Stimulated activated naive CD4-positive, alpha-beta T cell (primary cell): ENCODE data around the gene ITGBL1.

Source experiments
- DNase-seq, 6 experiments: peaks; one replicate each; lab custom pipeline; 2025; lab: John Stamatoyannopoulos, UW

The ITGBL1 gene

GRCh38 chr13:101697745-101698144 is 245.3 kb downstream of the ITGBL1 start:
- no peak for DNase-seq

GRCh38 chr13:101698400-101698799 is 245.9 kb downstream of the ITGBL1 start:
- DNase-seq: no peak

- no peak for DNase-seq
Measured at GRCh38 chr13:101700598-101700997, 248.1 kb downstream of the ITGBL1 start.

GRCh38 chr13:101703081-101703480 is 250.6 kb downstream of the ITGBL1 start:
- no peak for DNase-seq

- no peak for DNase-seq
Measured at GRCh38 chr13:101703838-101704237, 251.4 kb downstream of the ITGBL1 start.

- peak in 2 of 6 experiments; percentile 1 to 3 for DNase-seq
Measured at GRCh38 chr13:101706651-101707050, 254.2 kb downstream of the ITGBL1 start.

- no peak for DNase-seq
Measured at GRCh38 chr13:101707659-101708058, 255.2 kb downstream of the ITGBL1 start.

- no peak for DNase-seq
Measured at GRCh38 chr13:101708115-101708514, 255.6 kb downstream of the ITGBL1 start.

GRCh38 chr13:101709952-101710351 is 257.5 kb downstream of the ITGBL1 start:
- no peak for DNase-seq

GRCh38 chr13:101711307-101712025 is 259.0 kb downstream of the ITGBL1 start:
- DNase-seq: no peak

GRCh38 chr13:101712026-101712348 is 259.5 kb downstream of the ITGBL1 start:
- DNase-seq: no peak

GRCh38 chr13:101714195-101714594 is 261.7 kb downstream of the ITGBL1 start:
- DNase-seq: no peak

GRCh38 chr13:101717353-101717752 is 264.9 kb downstream of the ITGBL1 start:
- no peak for DNase-seq

GRCh38 chr13:101718496-101718895 is 266.0 kb downstream of the ITGBL1 start:
- no peak for DNase-seq

GRCh38 chr13:101726681-101727080 is 274.2 kb downstream of the ITGBL1 start:
- DNase-seq: no peak

- DNase-seq: no peak
Measured at GRCh38 chr13:101727118-101727517, 274.6 kb downstream of the ITGBL1 start.

GRCh38 chr13:101728021-101728420 is 275.5 kb downstream of the ITGBL1 start:
- DNase-seq: no peak

- no peak for DNase-seq
Measured at GRCh38 chr13:101728615-101729014, 276.1 kb downstream of the ITGBL1 start.

GRCh38 chr13:101730420-101731000 is 278.0 kb downstream of the ITGBL1 start:
- no peak for DNase-seq

GRCh38 chr13:101736566-101736965 is 284.1 kb downstream of the ITGBL1 start:
- no peak for DNase-seq

GRCh38 chr13:101738336-101738735 is 285.9 kb downstream of the ITGBL1 start:
- DNase-seq: no peak

GRCh38 chr13:101739382-101740178 is 287.1 kb downstream of the ITGBL1 start:
- no peak for DNase-seq

GRCh38 chr13:101746513-101746912 is 294.0 kb downstream of the ITGBL1 start:
- DNase-seq: no peak
